ENCODE data around the gene KLHDC8A. TPM values are rescaled to one million over a fixed set of nuclear protein-coding genes. Genes with fewer than 3 reads are reported as not detected.
"Not testable (repeated sequence)": the region's sequence is repeated elsewhere in the genome, so short reads cannot be mapped to it uniquely, and the experiment has no call there.

KLHDC8A gene
- total and polyA plus RNA-seq, 2 donors (not counting 1 experiment from before 2014, with no cell fraction given), result not detected

DNA sequence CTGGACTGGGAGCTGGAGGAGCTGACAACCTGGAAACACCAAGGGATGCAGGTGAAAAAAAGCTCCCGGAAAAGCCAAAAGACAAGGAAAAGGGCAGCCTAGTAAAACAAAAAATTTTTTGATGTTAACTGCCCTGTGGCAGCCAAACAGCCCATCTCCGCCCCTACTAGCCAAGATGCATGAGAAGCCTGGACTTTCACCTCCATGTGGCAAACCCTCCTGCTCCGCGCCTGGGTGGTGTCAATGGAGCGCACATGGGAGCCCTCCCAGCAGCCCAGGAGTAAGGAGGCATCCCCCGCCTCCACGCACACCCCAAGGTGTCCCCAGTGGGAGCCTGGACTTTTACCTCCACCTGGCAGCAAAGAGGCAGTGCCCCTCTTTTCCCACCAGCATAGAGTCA, 34.7 kb upstream of the KLHDC8A start:
- H3K4me3 ChIP-seq (replicated peaks in 1 of 4; ENCODE audit: control extremely low read depth in 1 of 4, insufficient read depth in 1 of 4, low read depth in 3 of 4, low read length in 4 of 4), result no peak overlapping the region
- no peak for TF ChIP-seq EZH2 (IDR thresholded peaks at IDR 0.05; ENCODE audit: low read length, missing control alignments)
- TF ChIP-seq, protein P1, sequence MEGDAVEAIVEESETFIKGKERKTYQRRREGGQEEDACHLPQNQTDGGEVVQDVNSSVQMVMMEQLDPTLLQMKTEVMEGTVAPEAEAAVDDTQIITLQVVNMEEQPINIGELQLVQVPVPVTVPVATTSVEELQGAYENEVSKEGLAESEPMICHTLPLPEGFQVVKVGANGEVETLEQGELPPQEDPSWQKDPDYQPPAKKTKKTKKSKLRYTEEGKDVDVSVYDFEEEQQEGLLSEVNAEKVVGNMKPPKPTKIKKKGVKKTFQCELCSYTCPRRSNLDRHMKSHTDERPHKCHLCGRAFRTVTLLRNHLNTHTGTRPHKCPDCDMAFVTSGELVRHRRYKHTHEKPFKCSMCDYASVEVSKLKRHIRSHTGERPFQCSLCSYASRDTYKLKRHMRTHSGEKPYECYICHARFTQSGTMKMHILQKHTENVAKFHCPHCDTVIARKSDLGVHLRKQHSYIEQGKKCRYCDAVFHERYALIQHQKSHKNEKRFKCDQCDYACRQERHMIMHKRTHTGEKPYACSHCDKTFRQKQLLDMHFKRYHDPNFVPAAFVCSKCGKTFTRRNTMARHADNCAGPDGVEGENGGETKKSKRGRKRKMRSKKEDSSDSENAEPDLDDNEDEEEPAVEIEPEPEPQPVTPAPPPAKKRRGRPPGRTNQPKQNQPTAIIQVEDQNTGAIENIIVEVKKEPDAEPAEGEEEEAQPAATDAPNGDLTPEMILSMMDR (conservative IDR thresholded peaks at IDR 0.05 in 1 of 2, IDR thresholded peaks at IDR 0.05 in 1 of 2; ENCODE audit: low read depth in 1 of 2, low read length in 2 of 2), result no peak

DNA sequence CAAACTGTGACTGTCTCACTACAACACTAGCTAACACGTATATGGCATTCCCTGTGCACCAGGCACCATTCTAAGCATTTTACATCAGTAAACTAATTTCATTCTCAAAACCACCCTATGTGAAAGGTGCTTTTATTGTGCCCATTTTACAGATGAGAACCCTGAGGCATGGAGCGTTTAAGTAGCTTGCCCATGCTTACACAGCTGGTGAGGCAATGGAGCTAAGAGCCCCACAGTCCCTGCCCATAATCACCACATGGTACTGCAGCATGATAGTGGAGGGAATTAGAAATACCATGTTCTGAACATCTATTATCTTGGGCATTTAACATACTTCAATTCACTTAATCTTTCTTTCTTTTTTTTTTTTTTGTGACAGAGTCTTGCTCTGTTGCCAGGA, 31.1 kb upstream of the KLHDC8A start:
- Histone ChIP-seq H3K27ac (ENCODE audit: insufficient read depth, low read length) (no peak overlapping the region), H3K9me3 (ENCODE audit: control insufficient read depth, insufficient read depth, low read depth, low read length) (no peaks in the 10 kb centered on the region), H3K79me2 (ENCODE audit: control insufficient read depth, insufficient read depth, low read length) (no peaks in the 10 kb centered on the region), H2AFZ (ENCODE audit: low read length) (no peak overlapping the region), H3K27me3 (ENCODE audit: control insufficient read depth, insufficient read depth, low read length) (peaks cover 2% of the 10 kb centered on the region), H3K9ac (ENCODE audit: insufficient read depth, low read length) (no peak overlapping the region), H3K4me3 (replicated peaks in 1 of 4; ENCODE audit: control extremely low read depth in 1 of 4, insufficient read depth in 1 of 4, low read depth in 3 of 4, low read length in 4 of 4) (no peak overlapping the region), H3K4me2 (ENCODE audit: extremely low read depth, insufficient read depth, low read length) (no peak overlapping the region), H3K4me1 (ENCODE audit: control insufficient read depth, extremely low read depth, insufficient read depth, low read length) (no peaks in the 10 kb centered on the region), H3K36me3 (ENCODE audit: control insufficient read depth, insufficient read depth, low read length) (no peaks in the 10 kb centered on the region), H4K20me1 (ENCODE audit: control insufficient read depth, extremely low read depth, insufficient read depth, low read length) (no peaks in the 10 kb centered on the region)
- TF ChIP-seq, protein P1 (conservative IDR thresholded peaks at IDR 0.05 in 1 of 2, IDR thresholded peaks at IDR 0.05 in 1 of 2; ENCODE audit: low read depth in 1 of 2, low read length in 2 of 2), result no peak
- TF ChIP-seq EZH2 (IDR thresholded peaks at IDR 0.05; ENCODE audit: low read length, missing control alignments), result no peak
- DNase-seq (ENCODE audit: low read depth in 2 of 2), result no peak

More for the DNA sequence above, 34.7 kb upstream of the KLHDC8A start:
- H3K9me3 ChIP-seq (ENCODE audit: control insufficient read depth, insufficient read depth, low read depth, low read length), result no peaks in the 10 kb centered on the region
- H3K27me3 ChIP-seq (ENCODE audit: control insufficient read depth, insufficient read depth, low read length), result peaks cover 2% of the 10 kb centered on the region
- H3K9ac ChIP-seq (ENCODE audit: insufficient read depth, low read length), result no peak overlapping the region
- H3K27ac ChIP-seq (ENCODE audit: insufficient read depth, low read length), result no peak overlapping the region
- no peaks in the 10 kb centered on the region for H4K20me1 ChIP-seq (ENCODE audit: control insufficient read depth, extremely low read depth, insufficient read depth, low read length)
- H3K4me2 ChIP-seq (ENCODE audit: extremely low read depth, insufficient read depth, low read length), result no peak overlapping the region
- no peak overlapping the region for H2AFZ ChIP-seq (ENCODE audit: low read length)
- H3K36me3 ChIP-seq (ENCODE audit: control insufficient read depth, insufficient read depth, low read length), result no peaks in the 10 kb centered on the region
- DNase-seq (ENCODE audit: low read depth in 2 of 2), result no peak
- H3K79me2 ChIP-seq (ENCODE audit: control insufficient read depth, insufficient read depth, low read length), result no peaks in the 10 kb centered on the region
- no peaks in the 10 kb centered on the region for H3K4me1 ChIP-seq (ENCODE audit: control insufficient read depth, extremely low read depth, insufficient read depth, low read length)

DNA sequence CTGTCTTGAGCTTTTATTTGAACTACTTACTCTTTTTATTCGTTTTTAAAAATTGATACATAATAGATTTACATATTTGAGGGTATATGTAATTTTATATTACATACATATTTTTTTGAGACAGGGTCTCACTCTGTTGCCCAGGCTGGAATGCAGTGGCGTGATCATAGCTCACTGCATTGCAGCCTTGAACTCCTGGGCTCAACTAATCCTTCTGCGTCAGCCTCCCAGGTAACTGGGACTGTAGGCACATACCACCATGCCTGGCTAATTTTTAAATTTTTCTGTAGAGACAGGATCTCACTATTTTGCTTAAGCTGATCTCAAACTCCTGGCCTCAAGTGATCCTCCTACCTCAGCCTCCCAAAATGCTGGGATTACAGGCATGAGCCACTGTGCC, 26.3 kb upstream of the KLHDC8A start:
- not testable (repeated sequence) for H3K27ac ChIP-seq (ENCODE audit: insufficient read depth, low read length); H3K4me2 ChIP-seq (ENCODE audit: extremely low read depth, insufficient read depth, low read length); H4K20me1 ChIP-seq (ENCODE audit: control insufficient read depth, extremely low read depth, insufficient read depth, low read length); H2AFZ ChIP-seq (ENCODE audit: low read length); H3K79me2 ChIP-seq (ENCODE audit: control insufficient read depth, insufficient read depth, low read length); H3K9ac ChIP-seq (ENCODE audit: insufficient read depth, low read length); H3K36me3 ChIP-seq (ENCODE audit: control insufficient read depth, insufficient read depth, low read length); H3K4me3 ChIP-seq (replicated peaks in 1 of 4; ENCODE audit: control extremely low read depth in 1 of 4, insufficient read depth in 1 of 4, low read depth in 3 of 4, low read length in 4 of 4); H3K9me3 ChIP-seq (ENCODE audit: control insufficient read depth, insufficient read depth, low read depth, low read length); DNase-seq (ENCODE audit: low read depth in 2 of 2); H3K4me1 ChIP-seq (ENCODE audit: control insufficient read depth, extremely low read depth, insufficient read depth, low read length); H3K27me3 ChIP-seq (ENCODE audit: control insufficient read depth, insufficient read depth, low read length)
